ENCODE results near the gene EFNA1.

EFNA1 gene

GRCh38 chr1:155131285-155131684 is 3.6 kb downstream of the EFNA1 start:
- TF ChIP-seq CTCF (IDR thresholded peaks at IDR 0.05; ENCODE audit: low read depth, low read length), result no peak
- no peaks in the 10 kb centered on the region for H3K36me3 ChIP-seq
- peaks cover 2% of the 10 kb centered on the region; the same call in 1 of the 2 replicates for H3K9me3 ChIP-seq
- H3K27me3 ChIP-seq, result no peaks in the 10 kb centered on the region
- peaks cover 27% of the 10 kb centered on the region for H3K4me1 ChIP-seq
- H3K4me3 ChIP-seq (ENCODE audit: low read depth, low read length), result no peak overlapping the region
- no peak for DNase-seq

- peaks cover under 1% of the 10 kb centered on the region; the same call in 1 of the 2 replicates for H3K9me3 ChIP-seq
- H3K36me3 ChIP-seq, result no peaks in the 10 kb centered on the region
- DNase-seq, result no peak
- no peak overlapping the region for H3K4me3 ChIP-seq (ENCODE audit: low read depth, low read length)
- H3K27me3 ChIP-seq, result no peaks in the 10 kb centered on the region
- peaks cover 22% of the 10 kb centered on the region for H3K4me1 ChIP-seq
- TF ChIP-seq CTCF (IDR thresholded peaks at IDR 0.05; ENCODE audit: low read depth, low read length), result no peak
These were observed 4.2 kb downstream of the EFNA1 start for GRCh38 chr1:155131856-155132255.

- Histone ChIP-seq H3K4me1 (peaks cover 12% of the 10 kb centered on the region), H3K27me3 (no peaks in the 10 kb centered on the region), H3K36me3 (no peaks in the 10 kb centered on the region; the same call in 1 of the 2 replicates), H3K9me3 (no peaks in the 10 kb centered on the region), H3K4me3 (ENCODE audit: low read depth, low read length) (no peak overlapping the region)
- DNase-seq, result no peak
- no peak for TF ChIP-seq CTCF (IDR thresholded peaks at IDR 0.05; ENCODE audit: low read depth, low read length)
These were observed 6.2 kb downstream of the EFNA1 start for GRCh38 chr1:155133799-155134281.

- DNase-seq, result no peak
- H3K36me3 ChIP-seq, result no peaks in the 10 kb centered on the region; the same call in 1 of the 2 replicates
- no peak for TF ChIP-seq CTCF (IDR thresholded peaks at IDR 0.05; ENCODE audit: low read depth, low read length)
- peak overlapping the region; percentile 95; the same call in 1 of the 2 replicates for H3K4me3 ChIP-seq (ENCODE audit: low read depth, low read length)
- peaks cover 7% of the 10 kb centered on the region for H3K4me1 ChIP-seq
- H3K9me3 ChIP-seq, result no peaks in the 10 kb centered on the region
- no peaks in the 10 kb centered on the region for H3K27me3 ChIP-seq
These were observed 6.6 kb downstream of the EFNA1 start for GRCh38 chr1:155134322-155134721.

- peak; percentile 67 for DNase-seq
- Histone ChIP-seq H3K4me3 (ENCODE audit: low read depth, low read length) (peak overlapping the region; percentile 95), H3K9me3 (no peaks in the 10 kb centered on the region), H3K4me1 (peaks cover 3% of the 10 kb centered on the region; the same call in 1 of the 2 replicates), H3K27me3 (no peaks in the 10 kb centered on the region), H3K36me3 (no peaks in the 10 kb centered on the region; the same call in 1 of the 2 replicates)
- no peak for TF ChIP-seq CTCF (IDR thresholded peaks at IDR 0.05; ENCODE audit: low read depth, low read length)
These were observed 7.3 kb downstream of the EFNA1 start for GRCh38 chr1:155134880-155135414.

GRCh38 chr1:155135415-155136028 is 7.8 kb downstream of the EFNA1 start, which contains the start of gene SLC50A1:
TSS of gene SLC50A1 (plus strand) at chr1:155135852. CDS start at chr1:155135912, 60 bp downstream.
- Histone ChIP-seq H3K27me3 (no peaks in the 10 kb centered on the region), H3K4me1 (no peaks in the 10 kb centered on the region), H3K4me3 (ENCODE audit: low read depth, low read length) (peak within 1 kb of the TSS; percentile 95), H3K36me3 (no peaks in the 10 kb centered on the region; the same call in 1 of the 2 replicates), H3K9me3 (no peaks in the 10 kb centered on the region)
- TF ChIP-seq CTCF (IDR thresholded peaks at IDR 0.05; ENCODE audit: low read depth, low read length), result no peak
- peak; percentile 98 for DNase-seq
